ENCODE results near the gene WDFY2.

DNA sequence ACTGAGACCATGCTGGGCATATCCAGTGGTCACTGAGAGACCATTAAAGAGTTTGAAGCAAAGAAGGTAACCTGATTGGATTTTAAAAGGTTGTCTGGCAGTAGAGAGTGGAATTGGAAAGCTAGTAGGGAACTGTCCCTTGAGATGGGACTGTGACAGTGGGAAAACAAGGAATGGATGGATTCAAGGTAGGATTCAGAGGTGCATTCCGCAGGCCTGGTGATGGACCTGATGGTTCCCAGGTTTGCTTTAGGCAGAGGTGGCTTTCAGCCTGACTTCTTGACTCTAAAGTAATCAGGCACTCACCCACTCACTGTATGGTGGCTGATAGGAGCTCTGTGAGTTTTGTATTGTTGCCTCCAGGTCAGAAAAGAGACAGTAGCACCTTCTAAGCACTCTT, 146.7 kb downstream of the WDFY2 start:
- TF ChIP-seq, protein P1, sequence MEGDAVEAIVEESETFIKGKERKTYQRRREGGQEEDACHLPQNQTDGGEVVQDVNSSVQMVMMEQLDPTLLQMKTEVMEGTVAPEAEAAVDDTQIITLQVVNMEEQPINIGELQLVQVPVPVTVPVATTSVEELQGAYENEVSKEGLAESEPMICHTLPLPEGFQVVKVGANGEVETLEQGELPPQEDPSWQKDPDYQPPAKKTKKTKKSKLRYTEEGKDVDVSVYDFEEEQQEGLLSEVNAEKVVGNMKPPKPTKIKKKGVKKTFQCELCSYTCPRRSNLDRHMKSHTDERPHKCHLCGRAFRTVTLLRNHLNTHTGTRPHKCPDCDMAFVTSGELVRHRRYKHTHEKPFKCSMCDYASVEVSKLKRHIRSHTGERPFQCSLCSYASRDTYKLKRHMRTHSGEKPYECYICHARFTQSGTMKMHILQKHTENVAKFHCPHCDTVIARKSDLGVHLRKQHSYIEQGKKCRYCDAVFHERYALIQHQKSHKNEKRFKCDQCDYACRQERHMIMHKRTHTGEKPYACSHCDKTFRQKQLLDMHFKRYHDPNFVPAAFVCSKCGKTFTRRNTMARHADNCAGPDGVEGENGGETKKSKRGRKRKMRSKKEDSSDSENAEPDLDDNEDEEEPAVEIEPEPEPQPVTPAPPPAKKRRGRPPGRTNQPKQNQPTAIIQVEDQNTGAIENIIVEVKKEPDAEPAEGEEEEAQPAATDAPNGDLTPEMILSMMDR (conservative IDR thresholded peaks at IDR 0.05 in 1 of 2, IDR thresholded peaks at IDR 0.05 in 1 of 2; ENCODE audit: extremely low read depth in 1 of 2, insufficient read depth in 1 of 2, low read depth in 1 of 2, low read length in 2 of 2): no peak
- TF ChIP-seq EZH2 (IDR thresholded peaks at IDR 0.05; ENCODE audit: borderline replicate concordance, low read length): no peak

Data from mammary epithelial cell (primary cell).